NOMO-1 (cell line): ENCODE measurements around the gene ADCYAP1.

ENCODE experiments used
- DNase-seq, 2 experiments: peaks; one replicate each; lab custom pipeline; 2025; ENCODE audit not compliant: unreplicated experiment in 2 of 2; lab: John Stamatoyannopoulos, UW

The ADCYAP1 gene

DNA sequence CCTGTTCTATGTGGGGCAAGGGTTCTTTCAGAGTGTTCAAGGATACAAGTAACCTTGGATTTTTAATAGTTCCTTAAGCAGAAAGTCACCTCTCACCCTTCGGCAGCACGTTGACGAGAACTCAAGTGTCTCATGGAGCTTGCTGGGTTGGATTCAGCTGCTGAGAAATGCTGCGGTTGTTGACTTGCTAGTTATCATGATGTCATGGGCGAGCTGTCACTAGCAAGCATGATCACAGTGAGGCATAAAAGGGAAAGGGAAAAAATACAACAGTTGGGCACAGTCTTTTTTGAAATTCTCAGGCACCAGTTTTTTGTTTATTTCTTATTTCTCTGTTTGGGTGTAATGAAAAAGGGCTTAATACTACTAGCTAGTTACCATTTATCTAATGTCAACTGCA is 53.2 kb downstream of the ADCYAP1 start:
- DNase-seq = no peak

DNA sequence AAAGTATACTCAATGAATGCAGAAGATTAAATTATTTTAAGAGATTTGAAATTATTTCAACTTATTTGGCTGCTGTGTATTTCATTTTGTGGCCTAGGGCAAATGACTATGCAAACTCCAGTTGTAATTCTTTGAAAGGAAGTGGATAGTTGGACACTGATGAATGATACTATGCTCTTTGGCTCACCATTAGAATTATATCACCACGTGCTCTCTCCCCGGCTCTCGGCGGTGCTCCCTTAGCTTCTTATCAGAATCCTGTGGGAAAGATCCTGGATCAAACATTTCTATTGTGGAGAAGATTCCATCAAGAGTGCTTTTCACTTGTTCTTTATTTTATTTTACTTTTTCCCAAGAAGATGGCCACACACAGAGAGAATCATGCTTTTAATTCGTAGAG is 55.2 kb downstream of the ADCYAP1 start:
- no peak for DNase-seq
